GM23248 (cell line): ENCODE data around the gene TMEM129.

Experiments
- EZH2 ChIP-seq: fragments of 200-600 bp; sonication (generic); IDR thresholded peaks from 2 replicates; pipeline ENCODE4 v1.6.1; 2018; ENCODE audit warnings: antibody characterized with exemption, mild to moderate bottlenecking; ENCODE audit not compliant: insufficient read depth, poor library complexity, severe bottlenecking
- EZH2phosphoT487 ChIP-seq: fragments of 200-600 bp; sonication (generic); IDR thresholded peaks from 2 replicates; pipeline ENCODE4 v1.6.1; 2018; ENCODE audit warnings: antibody characterized with exemption, moderate library complexity, mild to moderate bottlenecking, low read depth; ENCODE audit not compliant: insufficient read depth

GRCh38 chr4:1746265-1746691 lies 25.2 kb upstream of the TMEM129 start:
- no peak for TF ChIP-seq EZH2
- no peak for TF ChIP-seq EZH2phosphoT487
